Nephron (organoid): ENCODE data around the gene DGKD.

Source experiments
- H3K27ac Mint-ChIP-seq, 3 experiments: 2 replicates each; pipeline ENCODE4 v1.8.0; 2020; ENCODE audit warnings: mixed read lengths in 3 of 3, mild to moderate bottlenecking in 2 of 3, moderate library complexity in 1 of 3
- H3K27me3 Mint-ChIP-seq: 2 replicates; pipeline ENCODE4 v1.8.0; 2021; ENCODE audit warnings: low read depth, mild to moderate bottlenecking, moderate library complexity, mixed read lengths
- H3K36me3 Mint-ChIP-seq: 2 replicates; pipeline ENCODE4 v1.8.0; 2020; ENCODE audit warnings: low read depth, mixed read lengths
- H3K4me1 Mint-ChIP-seq: 2 replicates; pipeline ENCODE4 v1.8.0; 2020; ENCODE audit warnings: mixed read lengths
- H3K4me3 Mint-ChIP-seq, 3 experiments: 2 replicates each; pipeline ENCODE4 v1.8.0; 2020; ENCODE audit warnings: mild to moderate bottlenecking in 3 of 3, mixed read lengths in 3 of 3, moderate library complexity in 2 of 3
- H3K9me3 Mint-ChIP-seq: 2 replicates; pipeline ENCODE4 v1.8.0; 2020; ENCODE audit warnings: mixed read lengths
- CTCF ChIP-seq, 3 experiments: fragments of 200-600 bp; sonication (generic); IDR thresholded peaks; one replicate each; pipeline ENCODE4 v1.5.0; 2021; ENCODE audit warnings: antibody characterized with exemption in 3 of 3; ENCODE audit not compliant: unreplicated experiment in 3 of 3

DGKD gene

GRCh38 chr2:233444501-233444900 is 90.2 kb downstream of the DGKD start:
- no peak for TF ChIP-seq CTCF (IDR thresholded peaks at IDR 0.05; ENCODE audit: unreplicated experiment in 3 of 3)
- Mint-ChIP-seq H3K9me3 (no peaks in the 10 kb centered on the region), H3K4me1 (peaks cover 35% of the 10 kb centered on the region), H3K36me3 (peaks cover 34% of the 10 kb centered on the region), H3K4me3 (no peak overlapping the region), H3K27ac (peak overlapping the region; percentile 19 to 76 (median 64)), H3K27me3 (no peaks in the 10 kb centered on the region)

GRCh38 chr2:233445152-233445830 is 91.0 kb downstream of the DGKD start:
- Mint-ChIP-seq H3K27me3 (no peaks in the 10 kb centered on the region), H3K4me3 (no peak overlapping the region), H3K27ac (no peak overlapping the region), H3K36me3 (peaks cover 33% of the 10 kb centered on the region), H3K4me1 (peaks cover 30% of the 10 kb centered on the region), H3K9me3 (no peaks in the 10 kb centered on the region)
- no peak for TF ChIP-seq CTCF (IDR thresholded peaks at IDR 0.05; ENCODE audit: unreplicated experiment in 3 of 3)

GRCh38 chr2:233446121-233446520 is 91.8 kb downstream of the DGKD start:
- no peaks in the 10 kb centered on the region for H3K9me3 Mint-ChIP-seq
- no peak overlapping the region for H3K27ac Mint-ChIP-seq
- peaks cover 37% of the 10 kb centered on the region for H3K36me3 Mint-ChIP-seq
- peaks cover 33% of the 10 kb centered on the region for H3K4me1 Mint-ChIP-seq
- H3K27me3 Mint-ChIP-seq, result no peaks in the 10 kb centered on the region
- no peak overlapping the region for H3K4me3 Mint-ChIP-seq
- no peak for TF ChIP-seq CTCF (IDR thresholded peaks at IDR 0.05; ENCODE audit: unreplicated experiment in 3 of 3)

- peaks cover 33% of the 10 kb centered on the region for H3K4me1 Mint-ChIP-seq
- no peaks in the 10 kb centered on the region for H3K9me3 Mint-ChIP-seq
- H3K4me3 Mint-ChIP-seq, result no peak overlapping the region
- H3K36me3 Mint-ChIP-seq, result peaks cover 38% of the 10 kb centered on the region
- H3K27me3 Mint-ChIP-seq, result no peaks in the 10 kb centered on the region
- no peak for TF ChIP-seq CTCF (IDR thresholded peaks at IDR 0.05; ENCODE audit: unreplicated experiment in 3 of 3)
- H3K27ac Mint-ChIP-seq, result peak overlapping the region in 2 of 3 experiments; percentile 9 to 62
These were observed 92.5 kb downstream of the DGKD start for GRCh38 chr2:233446606-233447305.

- no peak for TF ChIP-seq CTCF (IDR thresholded peaks at IDR 0.05; ENCODE audit: unreplicated experiment in 3 of 3)
- Mint-ChIP-seq H3K27ac (no peak overlapping the region), H3K4me1 (peaks cover 40% of the 10 kb centered on the region), H3K36me3 (peaks cover 45% of the 10 kb centered on the region), H3K27me3 (no peaks in the 10 kb centered on the region), H3K9me3 (no peaks in the 10 kb centered on the region), H3K4me3 (no peak overlapping the region)
These were observed 93.4 kb downstream of the DGKD start for GRCh38 chr2:233447506-233448219.
